SH-SY5Y (cell line): ENCODE data around the gene CASKIN2.

ENCODE experiments used
- GATA2 ChIP-seq: IDR thresholded peaks from 2 replicates; pipeline ENCODE4 v1.6.1; 2011; ENCODE audit warnings: mild to moderate bottlenecking, low read depth, low read length
- GATA3 ChIP-seq: IDR thresholded peaks from 2 replicates; pipeline ENCODE4 v1.6.1; 2011; ENCODE audit warnings: low read depth, mild to moderate bottlenecking, low read length, moderate library complexity

The CASKIN2 gene

GRCh38 chr17:75506888-75507287 lies 8.4 kb downstream of the CASKIN2 start:
- TF ChIP-seq GATA3 (no peak), GATA2 (no peak)

GRCh38 chr17:75506134-75506533 lies 9.2 kb downstream of the CASKIN2 start:
- TF ChIP-seq GATA3 (no peak), GATA2 (no peak)

- TF ChIP-seq GATA2 (no peak), GATA3 (no peak)
Observed at GRCh38 chr17:75505640-75506039, 9.7 kb downstream of the CASKIN2 start.

GRCh38 chr17:75505152-75505409 lies 10.3 kb downstream of the CASKIN2 start:
- TF ChIP-seq GATA2: no peak
- no peak for TF ChIP-seq GATA3

- no peak for TF ChIP-seq GATA3
- TF ChIP-seq GATA2: no peak
Observed at GRCh38 chr17:75504347-75505151, 10.8 kb downstream of the CASKIN2 start.

- TF ChIP-seq GATA2: no peak
- no peak for TF ChIP-seq GATA3
Observed at GRCh38 chr17:75503976-75504346, 11.4 kb downstream of the CASKIN2 start.

GRCh38 chr17:75503337-75503950 lies 11.9 kb downstream of the CASKIN2 start:
- TF ChIP-seq GATA3 (no peak), GATA2 (no peak)

- no peak for TF ChIP-seq GATA3
- no peak for TF ChIP-seq GATA2
Observed at GRCh38 chr17:75502721-75503329, 12.5 kb downstream of the CASKIN2 start.

- TF ChIP-seq GATA3 (no peak), GATA2 (no peak)
Observed at GRCh38 chr17:75502072-75502720, 13.1 kb downstream of the CASKIN2 start.

GRCh38 chr17:75501378-75502071 lies 13.8 kb downstream of the CASKIN2 start:
- TF ChIP-seq GATA2: no peak
- no peak for TF ChIP-seq GATA3

GRCh38 chr17:75500419-75501216 lies 14.7 kb downstream of the CASKIN2 start:
- TF ChIP-seq GATA3: no peak
- TF ChIP-seq GATA2: no peak

- TF ChIP-seq GATA3 (no peak), GATA2 (no peak)
Observed at GRCh38 chr17:75499313-75500022, 15.9 kb downstream of the CASKIN2 start.

GRCh38 chr17:75498726-75499213 lies 16.6 kb downstream of the CASKIN2 start:
- TF ChIP-seq GATA2 (no peak), GATA3 (no peak)
